Measurements from ENCODE around the gene PLAAT2. TPM values are rescaled to one million over a fixed set of nuclear protein-coding genes. Genes with fewer than 3 reads are reported as not detected.

PLAAT2 gene
- total and polyA plus RNA-seq, 9 of the 15 experiments (the other 6 are each of a cell fraction or from before 2014, with no cell fraction given) = not detected

- TF ChIP-seq NR2C2 (CRISPR knock-in tag; IDR thresholded peaks at IDR 0.05) (no peak), NR2C2 (tag; IDR thresholded peaks at IDR 0.05) (peak; percentile 91), ZNF717 (CRISPR knock-in tag; IDR thresholded peaks at IDR 0.05) (no peak), ZNF175 (CRISPR knock-in tag; IDR thresholded peaks at IDR 0.05; ENCODE audit: low read depth) (peak; percentile 100), CBX3 (IDR thresholded peaks at IDR 0.05; ENCODE audit: borderline replicate concordance in 1 of 2, low read length in 2 of 2) (no peak), MYBL2 (IDR thresholded peaks at IDR 0.05; ENCODE audit: low read depth) (no peak), MYBL2 (CRISPR knock-in tag; IDR thresholded peaks at IDR 0.05; ENCODE audit: borderline replicate concordance) (no peak), SMARCA5 (IDR thresholded peaks at IDR 0.05) (no peak), ZFP1 (CRISPR knock-in tag; IDR thresholded peaks at IDR 0.05) (peak; percentile 96), HMG20B (CRISPR knock-in tag; IDR thresholded peaks at IDR 0.05) (no peak), ZNF444 (CRISPR knock-in tag; IDR thresholded peaks at IDR 0.05) (peak; percentile 95), ZNF324 (CRISPR knock-in tag; IDR thresholded peaks at IDR 0.05) (peak; percentile 87), ZKSCAN8 (CRISPR knock-in tag; IDR thresholded peaks at IDR 0.05) (peak; percentile 96), ZNF511 (CRISPR knock-in tag; IDR thresholded peaks at IDR 0.05) (no peak), MBD1 (CRISPR knock-in tag; IDR thresholded peaks at IDR 0.05) (0 out of 2 replicates have a peak, but pooled peaks have one; percentile 60), GATAD2A (IDR thresholded peaks at IDR 0.05) (no peak), JUN (IDR thresholded peaks at IDR 0.05; ENCODE audit: borderline replicate concordance, low read depth, low read length) (no peak), JUN (CRISPR knock-in tag; IDR thresholded peaks at IDR 0.05; ENCODE audit: borderline replicate concordance) (no peak), RFX7 (CRISPR knock-in tag; IDR thresholded peaks at IDR 0.05) (peak; percentile 94), CBFA2T3 (IDR thresholded peaks at IDR 0.05) (peak; percentile 61), FOXA1 (IDR thresholded peaks at IDR 0.05; ENCODE audit: borderline replicate concordance) (no peak), CUX1 (CRISPR knock-in tag; IDR thresholded peaks at IDR 0.05) (peak; percentile 99)
Measured at GRCh38 chr11:63534895-63535461, 28.2 kb downstream of the PLAAT2 start (continued).

Measured in K562 (cell line).